ENCODE data around the gene VSX1. TPM values are rescaled to one million over a fixed set of nuclear protein-coding genes. Genes with fewer than 3 reads are reported as not detected.

Gene VSX1
- polyA plus RNA-seq, 1 experiment: 0.06 TPM

Other genes starting within 250 kb of the VSX1 start
- gene CST7, start 132.9 kb downstream of the VSX1 start, polyA plus RNA-seq (2011; rRNA removed): not detected in 2 replicates
- gene APMAP, start 89.4 kb downstream of the VSX1 start, polyA plus RNA-seq (2011; rRNA removed): 94.5 and 97.4 TPM in 2 replicates
- gene ACSS1, start 24.0 kb downstream of the VSX1 start, polyA plus RNA-seq (2011; rRNA removed): 1.1 and 1.2 TPM in 2 replicates
- gene ENTPD6, start 113.6 kb upstream of the VSX1 start, polyA plus RNA-seq (2011; rRNA removed): 39.9 and 51.4 TPM in 2 replicates
- gene PYGB, start 165.9 kb upstream of the VSX1 start, polyA plus RNA-seq (2011; rRNA removed): 43.2 and 60.0 TPM in 2 replicates